ENCODE results near the gene AVPR1B.

GRCh38 chr1:206102292-206102936, 14.8 kb downstream of the AVPR1B start:
- TF ChIP-seq POLR2AphosphoS5 (IDR thresholded peaks at IDR 0.05) (no peak), POLR2A (IDR thresholded peaks at IDR 0.05) (no peak), CTCF (IDR thresholded peaks at IDR 0.05) (no peak)
